ENCODE data around the gene ADGRL3. TPM values are rescaled to one million over a fixed set of nuclear protein-coding genes. Genes with fewer than 3 reads are reported as not detected.

The ADGRL3 gene
- total RNA-seq, 1 donor from 2014 or later: 34.5 TPM

- DNase-seq (ENCODE audit: low read depth, low spot score): no peak
- TF ChIP-seq CTCF (conservative IDR thresholded peaks at IDR 0.05): no peak
- no peak overlapping the region for H3K4me3 Mint-ChIP-seq
- no peaks in the 10 kb centered on the region for H3K4me1 Mint-ChIP-seq
- no peaks in the 10 kb centered on the region for H3K36me3 Mint-ChIP-seq (ENCODE audit: low read depth)
- no peaks in the 10 kb centered on the region for H3K9me3 Mint-ChIP-seq
- H3K27me3 Mint-ChIP-seq (ENCODE audit: low read depth): no peaks in the 10 kb centered on the region
- no peak overlapping the region for H3K27ac Mint-ChIP-seq (ENCODE audit: unreplicated experiment)
Observed at GRCh38 chr4:61175495-61175894, 24.6 kb upstream of the ADGRL3 start.

- no peak for TF ChIP-seq CTCF (conservative IDR thresholded peaks at IDR 0.05)
- H3K27ac Mint-ChIP-seq (ENCODE audit: unreplicated experiment): no peak overlapping the region
- no peak overlapping the region for H3K4me3 Mint-ChIP-seq
- H3K36me3 Mint-ChIP-seq (ENCODE audit: low read depth): no peaks in the 10 kb centered on the region
- H3K27me3 Mint-ChIP-seq (ENCODE audit: low read depth): no peaks in the 10 kb centered on the region
- H3K4me1 Mint-ChIP-seq: peaks cover 5% of the 10 kb centered on the region
- H3K9me3 Mint-ChIP-seq: no peaks in the 10 kb centered on the region
- DNase-seq (ENCODE audit: low read depth, low spot score): no peak
Observed at GRCh38 chr4:61177367-61177766, 22.8 kb upstream of the ADGRL3 start.

- peaks cover 4% of the 10 kb centered on the region for H3K36me3 Mint-ChIP-seq (ENCODE audit: low read depth)
- H3K9me3 Mint-ChIP-seq: peaks cover 5% of the 10 kb centered on the region
- no peak overlapping the region for H3K27ac Mint-ChIP-seq (ENCODE audit: unreplicated experiment)
- no peak for TF ChIP-seq CTCF (conservative IDR thresholded peaks at IDR 0.05)
- no peak overlapping the region for H3K4me3 Mint-ChIP-seq
- no peaks in the 10 kb centered on the region for H3K27me3 Mint-ChIP-seq (ENCODE audit: low read depth)
- H3K4me1 Mint-ChIP-seq: peaks cover 5% of the 10 kb centered on the region
- no peak for DNase-seq (ENCODE audit: low read depth, low spot score)
Observed at GRCh38 chr4:61180405-61180804, 19.7 kb upstream of the ADGRL3 start.

GRCh38 chr4:61182915-61183314 is 17.2 kb upstream of the ADGRL3 start:
- TF ChIP-seq CTCF (conservative IDR thresholded peaks at IDR 0.05): no peak
- no peak for DNase-seq (ENCODE audit: low read depth, low spot score)
- Mint-ChIP-seq H3K27me3 (ENCODE audit: low read depth) (no peaks in the 10 kb centered on the region), H3K4me3 (no peak overlapping the region), H3K27ac (ENCODE audit: unreplicated experiment) (no peak overlapping the region), H3K9me3 (peaks cover 6% of the 10 kb centered on the region), H3K4me1 (peaks cover 5% of the 10 kb centered on the region), H3K36me3 (ENCODE audit: low read depth) (peaks cover 4% of the 10 kb centered on the region)

GRCh38 chr4:61185288-61185687 is 14.8 kb upstream of the ADGRL3 start:
- Mint-ChIP-seq H3K4me1 (peaks cover 5% of the 10 kb centered on the region), H3K9me3 (peaks cover 9% of the 10 kb centered on the region), H3K27ac (ENCODE audit: unreplicated experiment) (no peak overlapping the region)

More at GRCh38 chr4:61185288-61185687, 14.8 kb upstream of the ADGRL3 start:
- DNase-seq (ENCODE audit: low read depth, low spot score): no peak
- TF ChIP-seq CTCF (conservative IDR thresholded peaks at IDR 0.05): no peak
- Mint-ChIP-seq H3K27me3 (ENCODE audit: low read depth) (no peaks in the 10 kb centered on the region), H3K36me3 (ENCODE audit: low read depth) (peaks cover 4% of the 10 kb centered on the region), H3K4me3 (no peak overlapping the region)
